GM19351 (cell line): ENCODE data around the gene MINDY3.
"Not testable (repeated sequence)": the region's sequence is repeated elsewhere in the genome, so short reads cannot be mapped to it uniquely, and the experiment has no call there.

Experiments
- ATAC-seq: cut with Tn5 transposase; IDR thresholded peaks from one replicate; pipeline ENCODE4 v1.9.1; 2021; ENCODE audit warnings: mild to moderate bottlenecking, moderate library complexity; ENCODE audit not compliant: unreplicated experiment

Gene MINDY3

DNA sequence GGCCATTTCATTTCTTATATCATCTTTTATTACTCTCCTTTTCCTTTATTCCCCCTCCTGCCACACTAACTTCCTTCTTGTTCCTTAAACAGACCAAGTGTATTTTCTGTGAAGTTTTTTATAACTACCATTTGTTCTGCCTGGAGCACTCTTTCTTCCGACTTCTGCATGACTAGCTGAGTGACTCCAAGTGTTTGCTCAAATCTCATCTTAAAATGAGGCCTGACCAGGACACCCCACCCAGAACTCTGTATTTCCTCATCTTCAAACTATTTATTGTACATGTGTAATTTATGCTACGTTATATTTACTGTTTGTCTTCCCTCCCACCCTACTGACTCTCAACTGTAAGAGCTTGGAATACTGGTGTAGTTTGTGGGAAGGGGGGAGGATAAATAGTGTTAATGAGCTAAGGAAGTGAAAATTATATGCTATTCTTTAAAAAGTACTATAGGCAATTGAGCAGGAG is 3.2 kb downstream of the MINDY3 start:
- ATAC-seq, result no peak

DNA sequence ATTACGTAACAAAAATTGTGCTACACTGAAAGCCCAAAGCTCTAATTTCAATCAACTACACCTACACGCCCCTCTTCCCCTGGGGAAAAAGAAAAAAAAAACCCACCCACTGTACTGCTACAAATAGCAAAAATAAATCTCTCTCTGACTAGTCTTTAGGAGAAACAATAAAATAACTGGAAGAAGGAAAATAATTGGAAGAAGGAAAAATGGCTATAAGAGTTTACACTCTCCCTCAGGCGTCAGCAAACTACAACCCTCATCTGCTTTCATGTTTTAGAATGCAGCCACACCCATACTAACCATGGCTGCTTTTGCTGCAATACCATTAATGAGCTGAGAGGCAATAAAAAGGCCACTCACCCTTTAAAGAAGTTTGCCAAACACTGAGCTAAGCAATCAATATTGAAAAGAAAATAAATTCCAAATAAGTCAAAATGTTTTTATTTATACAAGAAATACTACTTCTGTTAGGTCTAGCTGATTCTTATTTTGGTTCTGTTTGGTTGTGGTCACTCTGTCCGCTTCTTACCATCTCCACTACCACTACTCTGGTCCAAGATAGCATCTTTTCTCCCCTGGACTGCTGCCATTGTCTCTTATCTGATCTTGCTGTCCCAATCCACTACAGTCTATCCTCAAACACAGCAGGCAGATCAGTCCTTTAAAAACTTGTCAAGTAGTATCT is 3.8 kb downstream of the MINDY3 start:
- no peak for ATAC-seq

DNA sequence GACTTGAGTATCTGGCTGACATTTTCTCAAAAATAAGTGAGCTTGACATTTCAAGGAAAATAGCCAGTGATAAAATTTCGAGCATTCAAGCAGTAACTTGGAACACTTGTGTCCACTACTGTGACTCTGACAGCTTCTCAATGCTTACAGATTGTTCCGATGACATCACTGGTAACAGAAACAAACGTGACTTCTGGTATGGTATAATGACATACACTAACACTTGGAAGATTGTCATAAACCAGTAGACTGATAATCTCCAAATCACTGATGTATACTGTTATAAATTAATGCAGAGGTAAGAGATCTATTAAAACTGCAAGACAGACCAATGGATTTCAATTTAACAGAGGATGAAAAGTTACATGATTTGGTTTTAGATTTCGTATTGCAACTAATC is 6.5 kb downstream of the MINDY3 start:
- no peak for ATAC-seq

DNA sequence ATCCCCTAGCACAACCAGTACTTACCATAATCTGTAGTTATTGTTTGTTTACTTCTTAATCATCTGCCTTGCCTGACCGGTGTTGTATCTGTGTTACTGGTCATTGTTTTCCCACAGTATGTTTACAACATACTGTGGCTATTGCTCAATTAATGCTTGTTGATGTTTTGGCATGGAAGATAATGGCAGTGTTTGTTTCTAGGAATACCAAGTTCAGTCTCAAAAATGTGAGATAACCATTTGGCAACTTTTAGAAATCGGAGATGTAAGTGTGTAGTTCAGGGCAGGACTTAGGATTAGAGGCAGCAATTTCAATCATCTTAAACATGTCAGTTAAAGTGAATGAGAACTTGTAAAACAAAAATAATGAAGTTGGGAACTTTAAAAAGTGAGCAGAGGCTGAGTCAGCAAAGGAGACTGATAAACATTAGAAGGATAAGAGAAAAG is 8.2 kb downstream of the MINDY3 start:
- ATAC-seq, result no peak

DNA sequence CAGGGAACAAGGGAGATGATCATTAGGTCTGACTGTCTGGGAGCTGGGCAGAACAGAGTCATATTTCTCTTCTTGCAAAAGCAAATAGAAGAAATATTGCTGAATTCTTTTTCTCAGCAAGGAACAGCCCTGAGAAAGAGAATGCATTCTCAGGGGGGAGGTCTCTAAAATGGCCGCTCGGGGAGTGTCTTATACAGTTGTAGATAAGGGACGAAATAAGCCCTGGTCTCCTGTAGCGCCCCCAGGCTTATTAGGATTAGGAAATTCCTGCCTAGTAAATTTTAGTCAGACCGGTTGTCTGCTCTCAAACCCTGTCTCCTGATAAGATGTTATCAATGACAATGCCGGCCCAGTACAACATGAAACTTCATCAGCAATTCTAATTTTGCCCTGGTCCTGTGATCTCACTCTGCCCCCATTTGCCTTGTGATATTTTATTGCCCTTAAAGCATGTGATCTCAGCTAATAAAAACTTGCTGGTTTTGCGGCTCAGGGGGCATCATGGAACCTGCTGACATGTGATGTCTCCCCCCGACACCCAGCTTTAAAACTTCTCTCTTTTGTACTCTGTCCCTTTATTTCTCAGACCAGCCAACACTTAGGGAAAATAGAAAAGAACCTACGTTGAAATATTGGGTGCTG is 9.8 kb downstream of the MINDY3 start:
- not testable (repeated sequence) for ATAC-seq

DNA sequence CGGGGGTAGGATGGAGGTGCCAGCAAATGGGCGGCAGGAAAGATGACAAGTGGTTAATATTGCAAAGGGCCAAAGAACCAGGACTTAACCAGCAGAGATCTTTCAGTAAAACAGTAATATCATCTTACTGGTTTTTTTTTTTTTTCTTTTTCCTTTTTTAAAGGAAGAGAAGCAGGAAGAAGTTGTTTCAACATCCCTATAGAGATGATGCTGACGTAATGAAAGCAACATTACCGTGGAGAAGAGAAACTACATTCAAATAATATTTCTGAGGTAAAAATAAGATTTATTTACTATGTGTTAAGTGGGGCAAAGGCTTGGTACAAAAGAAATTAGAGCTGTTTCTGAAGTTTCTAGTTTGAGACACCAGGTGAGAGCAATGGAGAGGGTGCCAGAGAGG is 11.0 kb downstream of the MINDY3 start:
- no peak for ATAC-seq

DNA sequence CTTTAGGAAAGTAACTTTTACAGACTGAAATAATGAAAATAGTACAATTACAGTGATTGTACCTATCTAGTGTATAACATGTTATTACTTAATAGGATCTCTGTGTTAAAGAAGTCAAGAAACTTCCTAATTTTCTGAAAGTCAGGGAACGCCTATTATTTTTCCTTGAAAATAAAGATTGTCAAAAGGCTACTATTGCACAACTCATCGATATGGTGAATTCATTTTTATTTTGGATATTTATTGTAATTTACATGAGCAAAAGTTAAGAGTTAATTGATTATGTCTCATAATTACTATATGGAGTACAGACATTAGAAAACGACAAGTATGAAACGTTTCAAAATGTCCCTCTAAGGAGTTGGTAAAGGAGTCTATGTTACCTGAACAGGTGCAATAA is 12.8 kb downstream of the MINDY3 start:
- no peak for ATAC-seq

DNA sequence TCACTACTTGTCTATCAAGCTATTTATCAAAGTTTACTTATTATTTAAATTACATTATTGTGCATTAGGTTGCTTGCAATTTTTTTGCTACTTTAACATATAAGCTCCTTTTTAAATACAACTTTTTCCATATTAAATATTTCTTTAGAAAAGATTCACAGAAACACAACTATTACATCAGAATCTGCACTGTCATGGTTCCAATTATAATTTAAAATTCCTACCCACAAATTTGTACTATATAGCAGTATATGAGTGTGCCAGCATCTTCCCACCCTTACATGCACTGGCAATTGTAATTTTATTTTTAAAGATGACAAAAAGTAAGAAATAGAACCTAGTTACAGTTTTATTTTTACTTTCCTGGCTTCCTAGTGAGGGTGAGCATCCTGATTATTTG is 15.8 kb downstream of the MINDY3 start:
- ATAC-seq, result no peak

DNA sequence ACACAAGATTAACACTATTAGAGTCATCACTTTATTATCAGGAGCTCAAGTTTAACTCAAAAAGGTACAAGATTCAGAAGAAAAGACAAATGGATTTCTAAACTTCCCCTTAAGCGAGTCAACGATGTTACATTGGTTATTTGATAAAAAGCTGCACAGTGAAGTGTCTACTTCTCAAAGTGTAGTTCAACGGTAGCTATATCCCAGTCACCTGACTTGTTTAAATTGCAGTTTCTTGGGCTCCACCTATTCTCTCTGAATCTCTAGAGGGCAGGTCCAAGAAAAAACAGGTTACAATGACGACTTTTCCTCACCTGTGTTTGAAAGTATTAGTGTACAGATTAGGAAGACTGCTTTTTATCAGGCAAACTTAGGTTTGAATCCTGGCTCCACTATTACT is 16.6 kb downstream of the MINDY3 start:
- ATAC-seq, result no peak

DNA sequence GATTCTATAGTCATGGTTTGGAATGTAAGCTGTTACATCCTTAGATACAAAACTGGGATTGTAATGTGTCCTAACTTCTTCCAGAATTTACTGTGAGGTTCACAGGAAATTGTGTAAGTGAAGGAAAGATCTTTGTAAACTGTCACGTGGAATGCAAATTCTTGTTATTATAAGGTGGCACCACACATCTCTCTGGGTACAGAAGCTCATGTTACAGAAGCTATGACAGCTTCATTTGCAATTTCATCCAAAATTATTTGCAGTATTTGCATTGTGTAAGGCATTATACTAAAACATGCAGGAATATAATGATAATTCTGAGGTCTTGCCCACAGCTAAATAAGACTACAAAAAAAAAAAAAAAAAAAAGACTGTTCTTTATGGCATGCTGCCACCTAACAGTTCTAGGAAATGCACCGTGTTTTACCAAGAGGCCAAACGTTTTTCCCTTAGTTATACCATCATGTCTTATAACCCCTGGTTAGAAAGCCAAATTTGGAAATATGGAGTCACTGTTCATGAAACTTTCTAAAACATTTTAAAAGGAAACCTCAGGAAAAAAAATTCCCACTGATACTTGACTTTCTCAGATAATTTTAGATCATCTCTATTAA is 17.6 kb downstream of the MINDY3 start:
- ATAC-seq, result no peak

DNA sequence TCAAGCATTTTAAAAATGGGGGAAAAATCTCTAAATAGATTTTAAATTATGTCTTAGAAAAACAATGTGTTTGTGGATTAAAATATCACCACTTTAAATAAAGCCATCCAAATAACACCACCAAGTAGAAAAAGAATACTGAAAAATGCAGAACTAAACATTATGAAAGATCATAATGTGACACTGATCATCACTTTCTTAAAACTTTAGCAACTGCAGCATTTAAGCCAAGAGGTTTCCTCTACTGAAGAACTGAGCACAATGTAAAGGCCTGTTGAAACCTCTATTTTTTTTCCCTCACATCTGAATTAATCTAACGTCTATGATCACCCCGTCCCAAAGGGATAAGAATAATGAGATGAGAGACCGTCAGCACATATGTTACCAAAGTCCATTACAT is 18.6 kb downstream of the MINDY3 start:
- ATAC-seq, result no peak

DNA sequence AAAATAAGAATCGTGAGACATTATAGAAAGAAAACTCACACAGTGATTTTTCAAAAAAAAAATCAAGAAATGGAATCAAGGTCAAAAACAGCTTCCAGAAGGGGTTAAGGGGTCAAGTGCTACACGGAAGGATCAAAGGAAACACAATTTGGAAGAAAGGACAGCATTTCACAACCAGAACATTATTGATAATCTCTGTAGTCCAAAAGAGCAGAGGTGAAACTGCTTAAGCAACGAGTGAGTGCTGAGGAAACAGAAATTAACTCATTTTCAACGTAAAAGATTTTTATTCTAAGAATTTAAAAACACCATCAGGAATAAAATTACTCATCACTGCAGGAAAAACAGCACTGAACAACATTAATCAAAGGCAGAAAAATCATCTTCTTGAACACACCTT is 23.5 kb downstream of the MINDY3 start:
- ATAC-seq, result no peak

DNA sequence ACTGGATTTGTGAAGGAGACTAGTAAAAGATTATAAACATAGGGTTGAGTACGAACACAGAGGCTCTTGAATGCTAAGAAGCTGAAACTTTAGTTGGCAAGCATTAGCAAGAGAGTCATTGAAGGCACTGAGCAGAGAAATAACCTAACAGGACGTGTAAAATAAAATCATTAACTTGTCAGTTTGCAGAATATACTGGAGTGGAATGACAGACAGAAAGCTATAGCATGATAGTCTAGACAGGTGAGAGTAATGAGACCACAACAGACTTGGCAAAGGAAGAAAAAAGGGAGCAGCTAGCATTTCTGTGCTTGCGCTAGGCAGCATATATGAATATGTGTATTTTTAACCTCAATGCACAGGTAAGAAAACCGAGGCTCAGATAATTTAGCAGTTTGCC is 30.8 kb downstream of the MINDY3 start:
- no peak for ATAC-seq

DNA sequence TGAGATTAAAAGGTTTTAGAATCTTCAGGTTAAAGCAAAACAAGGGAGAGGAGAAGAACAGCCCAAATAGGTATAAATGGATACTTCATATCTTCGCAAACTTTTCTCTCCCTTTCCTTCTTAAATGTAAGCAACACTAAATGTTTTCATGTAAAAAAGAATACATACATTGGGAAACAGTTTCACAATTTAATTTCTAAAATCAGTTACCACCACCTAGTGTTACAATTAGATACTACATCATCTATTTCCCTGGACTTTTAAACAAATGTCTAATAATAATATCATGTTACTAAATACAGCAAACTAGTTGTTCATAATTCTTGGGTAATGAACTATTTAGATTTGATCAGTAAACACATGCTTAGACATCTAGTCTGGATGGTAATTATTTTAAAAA is 35.8 kb downstream of the MINDY3 start:
- ATAC-seq, result no peak

DNA sequence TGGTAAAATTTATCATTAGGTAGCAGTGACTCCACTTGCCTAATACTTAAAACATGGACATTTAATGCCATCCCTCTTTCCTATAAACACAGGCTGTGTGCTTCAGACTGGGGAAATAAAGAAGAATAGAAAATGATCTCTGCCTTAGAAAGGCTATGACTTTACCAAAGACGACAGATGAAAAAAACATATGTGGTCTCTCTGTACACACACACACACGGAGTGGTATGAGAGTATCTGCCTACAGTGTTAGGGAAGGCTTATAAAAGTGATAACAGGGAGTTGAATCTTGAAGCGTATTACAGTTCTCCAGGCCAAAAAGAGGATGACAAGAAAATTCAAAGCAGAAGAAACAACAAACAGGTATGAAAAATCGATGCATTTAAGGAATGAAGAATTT is 38.2 kb downstream of the MINDY3 start:
- no peak for ATAC-seq

DNA sequence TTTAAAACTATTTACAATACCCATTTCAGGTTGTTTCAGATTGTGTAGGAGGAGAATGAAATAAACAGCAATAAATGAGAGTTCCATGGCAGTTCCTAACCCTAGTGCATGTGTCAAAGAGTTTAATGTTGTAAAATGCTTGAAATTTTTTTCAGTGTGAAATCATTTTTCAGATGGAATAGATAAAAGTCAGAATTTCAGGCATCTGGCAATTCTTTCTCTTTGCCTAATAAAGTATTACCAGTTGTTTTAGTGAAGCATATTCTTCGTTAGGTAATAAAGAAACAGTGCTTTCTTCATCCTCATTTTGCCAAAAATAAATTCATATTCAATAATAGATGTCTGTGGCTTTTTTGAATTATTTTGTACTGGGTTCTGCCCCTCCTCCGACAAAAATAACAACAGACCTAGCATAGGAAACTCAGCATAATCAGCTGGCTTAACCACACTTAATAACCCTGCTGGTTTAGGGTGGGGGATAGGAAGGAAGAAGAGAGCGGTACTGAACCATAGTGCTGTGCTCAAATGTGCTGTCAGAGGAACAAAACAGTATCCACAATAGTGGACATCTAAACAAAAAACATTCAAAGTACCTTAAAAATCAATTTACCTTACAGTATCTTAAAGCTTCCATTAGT is 39.1 kb downstream of the MINDY3 start:
- ATAC-seq, result no peak

DNA sequence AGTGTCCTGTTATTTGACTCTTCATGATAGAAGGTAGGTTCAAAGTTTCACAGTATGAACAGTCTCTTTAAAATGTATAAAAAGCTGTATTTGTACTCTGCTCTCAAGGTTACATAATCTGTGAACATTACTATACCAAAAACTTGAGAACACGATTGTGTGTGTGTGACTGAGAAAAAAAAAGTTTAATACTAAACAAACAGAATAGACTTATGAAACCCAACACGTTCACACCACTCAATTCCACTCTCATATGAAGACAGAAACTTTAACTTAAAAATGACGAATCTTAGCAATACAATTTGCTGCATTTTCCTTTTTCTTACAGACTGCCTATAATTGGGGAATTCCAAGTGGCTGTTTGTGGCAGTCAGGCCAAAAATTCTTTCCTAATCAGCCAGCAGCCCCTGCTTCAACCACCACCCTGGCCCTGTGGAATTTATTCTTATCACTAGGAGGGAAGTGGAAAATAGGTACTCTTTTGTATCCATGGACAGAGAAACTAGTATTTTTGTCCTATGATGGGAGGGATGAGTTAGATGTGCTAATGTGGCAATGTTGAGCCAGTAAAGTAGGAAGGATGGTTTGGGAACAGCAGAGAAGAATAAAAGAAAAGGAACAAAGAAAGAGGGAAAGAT is 42.8 kb downstream of the MINDY3 start:
- ATAC-seq, result no peak

DNA sequence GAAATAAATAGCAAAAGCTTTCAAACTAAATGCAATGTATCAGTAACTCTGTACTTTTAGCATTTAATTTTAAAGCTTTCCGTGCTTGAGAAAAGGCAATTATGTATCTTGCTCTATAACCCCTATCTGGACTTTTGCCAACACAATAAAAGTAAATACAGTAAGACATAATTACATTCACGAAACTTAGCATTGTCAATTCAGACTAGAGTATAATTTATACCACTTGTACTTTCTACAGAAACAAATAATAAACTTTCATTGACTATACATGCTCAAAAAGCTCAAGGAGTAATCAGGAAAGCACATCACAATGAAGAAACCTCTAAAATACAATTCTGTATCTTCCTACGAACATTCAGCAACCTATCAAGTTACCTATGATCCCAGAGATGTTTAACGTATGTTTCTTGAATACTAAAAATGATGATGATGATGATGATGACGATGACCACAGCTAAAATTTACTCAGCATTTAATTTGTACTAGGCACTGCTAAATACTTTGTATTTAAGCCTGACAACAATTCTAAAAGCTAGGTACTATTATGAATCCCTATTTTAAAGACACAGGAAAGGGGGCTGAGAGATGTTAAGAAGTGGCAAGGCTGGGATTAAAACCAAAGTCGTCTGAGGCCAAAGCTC is 44.9 kb downstream of the MINDY3 start:
- ATAC-seq, result no peak

DNA sequence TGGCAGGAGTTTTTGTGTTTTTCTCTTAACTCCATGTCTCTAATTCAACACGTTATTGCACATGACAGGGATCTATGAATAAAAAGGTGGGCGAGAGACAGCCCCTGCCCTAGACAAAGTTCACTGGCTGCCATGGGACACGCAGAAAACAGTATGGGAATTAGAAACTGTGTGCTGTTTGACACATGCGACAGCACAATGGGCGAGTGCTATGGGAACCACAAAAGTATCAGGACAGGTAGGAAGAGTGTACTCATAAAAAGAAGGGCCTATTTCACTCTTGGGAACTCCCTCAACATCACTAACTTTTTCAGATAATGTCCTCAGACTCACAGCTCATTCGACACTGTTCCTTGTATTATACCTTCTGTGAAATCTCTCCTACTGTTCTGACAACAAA is 45.7 kb downstream of the MINDY3 start:
- no peak for ATAC-seq

DNA sequence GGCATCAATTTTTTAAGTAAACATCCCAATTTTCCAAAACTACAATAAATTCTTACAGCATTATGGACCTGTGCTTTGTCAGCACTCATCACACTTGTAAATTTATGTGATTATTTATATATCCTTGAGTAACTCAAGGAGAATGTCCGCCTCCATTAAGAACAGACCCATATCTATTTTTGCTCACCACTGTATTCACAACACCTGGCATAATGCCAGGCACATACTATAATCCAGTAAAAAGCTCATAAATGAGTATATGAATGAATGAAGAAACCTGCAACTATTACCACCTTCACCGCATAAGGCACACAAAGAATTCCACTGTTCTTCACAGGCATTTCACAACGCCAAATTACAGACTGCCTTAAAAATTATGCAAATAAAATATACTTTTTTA is 46.9 kb downstream of the MINDY3 start:
- ATAC-seq, result no peak

DNA sequence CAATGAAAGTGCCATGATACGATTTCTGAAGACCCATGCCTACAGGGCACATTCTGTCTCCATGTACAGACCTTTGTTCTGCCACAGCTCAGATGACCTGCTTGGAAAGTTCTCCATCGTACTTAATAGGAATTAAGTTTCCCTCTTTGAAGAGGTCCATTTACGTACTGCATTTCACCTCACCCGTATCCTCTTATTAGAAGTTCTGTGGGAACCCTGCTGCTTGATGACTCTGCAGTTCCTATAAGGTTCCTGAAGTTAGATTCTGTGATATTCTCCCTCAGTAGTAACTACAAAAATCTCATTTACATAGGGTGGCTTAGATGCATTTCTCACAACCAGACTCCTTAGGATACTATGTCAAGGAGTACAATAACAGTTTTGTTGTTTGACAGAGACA is 50.9 kb downstream of the MINDY3 start:
- ATAC-seq, result no peak
